ENCODE results near the gene PEX11G.

Gene PEX11G

DNA sequence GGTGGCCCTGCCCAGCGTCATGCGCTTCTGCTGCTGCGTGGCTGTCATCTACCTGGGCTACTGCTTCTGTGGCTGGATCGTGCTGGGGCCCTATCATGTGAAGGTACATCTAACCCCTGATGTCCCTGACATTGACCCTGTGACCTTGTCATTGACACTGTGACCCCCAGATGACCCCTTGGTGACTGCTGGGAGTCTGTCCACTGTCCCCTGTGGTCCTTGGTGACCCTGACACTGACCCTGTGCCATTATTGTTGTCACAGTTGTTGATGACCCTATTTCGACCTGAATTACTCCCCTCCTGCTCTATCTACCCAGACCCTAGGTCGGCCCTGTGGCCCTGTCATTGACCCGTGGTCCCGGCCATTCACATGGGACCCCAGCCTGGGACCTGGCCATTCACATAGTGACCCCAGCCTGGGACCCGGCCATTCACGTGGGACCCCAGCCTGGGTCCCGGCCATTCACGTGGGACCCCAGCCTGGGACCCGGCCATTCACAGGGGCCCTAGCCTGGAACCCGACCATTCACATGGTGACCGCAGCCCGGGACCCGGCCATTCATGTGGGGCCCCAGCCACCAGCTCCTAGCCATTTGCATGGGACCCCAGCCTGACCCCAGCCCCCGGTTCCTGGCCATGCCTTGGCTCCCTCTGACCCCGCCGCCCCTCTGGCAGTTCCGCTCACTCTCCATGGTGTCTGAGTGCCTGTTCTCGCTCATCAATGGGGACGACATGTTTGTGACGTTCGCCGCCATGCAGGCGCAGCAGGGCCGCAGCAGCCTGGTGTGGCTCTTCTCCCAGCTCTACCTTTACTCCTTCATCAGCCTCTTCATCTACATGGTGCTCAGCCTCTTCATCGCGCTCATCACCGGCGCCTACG, 41.0 kb upstream of the PEX11G start:
- no peak overlapping the region for H3K27ac ChIP-seq

DNA sequence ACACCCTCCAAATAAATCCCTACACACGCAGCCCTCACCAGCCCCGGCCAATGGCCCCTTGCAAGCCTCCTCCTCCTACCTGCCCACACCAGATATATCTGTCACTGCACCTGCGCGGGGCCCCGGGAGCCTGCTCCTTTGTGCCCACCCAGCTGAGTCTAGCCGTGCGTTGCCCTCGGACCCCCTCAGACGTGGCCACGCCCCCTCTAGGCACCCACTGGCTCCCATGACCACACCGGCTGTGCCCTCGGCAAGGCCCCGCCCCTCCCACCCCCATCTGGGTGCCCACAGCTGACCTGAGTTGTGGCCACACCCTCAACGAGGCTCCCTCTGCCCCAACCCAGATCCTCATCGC, 40.4 kb upstream of the PEX11G start:
- TF ChIP-seq, protein P1, sequence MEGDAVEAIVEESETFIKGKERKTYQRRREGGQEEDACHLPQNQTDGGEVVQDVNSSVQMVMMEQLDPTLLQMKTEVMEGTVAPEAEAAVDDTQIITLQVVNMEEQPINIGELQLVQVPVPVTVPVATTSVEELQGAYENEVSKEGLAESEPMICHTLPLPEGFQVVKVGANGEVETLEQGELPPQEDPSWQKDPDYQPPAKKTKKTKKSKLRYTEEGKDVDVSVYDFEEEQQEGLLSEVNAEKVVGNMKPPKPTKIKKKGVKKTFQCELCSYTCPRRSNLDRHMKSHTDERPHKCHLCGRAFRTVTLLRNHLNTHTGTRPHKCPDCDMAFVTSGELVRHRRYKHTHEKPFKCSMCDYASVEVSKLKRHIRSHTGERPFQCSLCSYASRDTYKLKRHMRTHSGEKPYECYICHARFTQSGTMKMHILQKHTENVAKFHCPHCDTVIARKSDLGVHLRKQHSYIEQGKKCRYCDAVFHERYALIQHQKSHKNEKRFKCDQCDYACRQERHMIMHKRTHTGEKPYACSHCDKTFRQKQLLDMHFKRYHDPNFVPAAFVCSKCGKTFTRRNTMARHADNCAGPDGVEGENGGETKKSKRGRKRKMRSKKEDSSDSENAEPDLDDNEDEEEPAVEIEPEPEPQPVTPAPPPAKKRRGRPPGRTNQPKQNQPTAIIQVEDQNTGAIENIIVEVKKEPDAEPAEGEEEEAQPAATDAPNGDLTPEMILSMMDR (conservative IDR thresholded peaks at IDR 0.05): no peak
- no peak for TF ChIP-seq ZFX (IDR thresholded peaks at IDR 0.05)
- no peak overlapping the region for H3K27ac ChIP-seq

More for the DNA sequence above, 41.0 kb upstream of the PEX11G start:
- TF ChIP-seq, protein P1 (conservative IDR thresholded peaks at IDR 0.05): no peak
- TF ChIP-seq ZFX (IDR thresholded peaks at IDR 0.05): no peak

DNA sequence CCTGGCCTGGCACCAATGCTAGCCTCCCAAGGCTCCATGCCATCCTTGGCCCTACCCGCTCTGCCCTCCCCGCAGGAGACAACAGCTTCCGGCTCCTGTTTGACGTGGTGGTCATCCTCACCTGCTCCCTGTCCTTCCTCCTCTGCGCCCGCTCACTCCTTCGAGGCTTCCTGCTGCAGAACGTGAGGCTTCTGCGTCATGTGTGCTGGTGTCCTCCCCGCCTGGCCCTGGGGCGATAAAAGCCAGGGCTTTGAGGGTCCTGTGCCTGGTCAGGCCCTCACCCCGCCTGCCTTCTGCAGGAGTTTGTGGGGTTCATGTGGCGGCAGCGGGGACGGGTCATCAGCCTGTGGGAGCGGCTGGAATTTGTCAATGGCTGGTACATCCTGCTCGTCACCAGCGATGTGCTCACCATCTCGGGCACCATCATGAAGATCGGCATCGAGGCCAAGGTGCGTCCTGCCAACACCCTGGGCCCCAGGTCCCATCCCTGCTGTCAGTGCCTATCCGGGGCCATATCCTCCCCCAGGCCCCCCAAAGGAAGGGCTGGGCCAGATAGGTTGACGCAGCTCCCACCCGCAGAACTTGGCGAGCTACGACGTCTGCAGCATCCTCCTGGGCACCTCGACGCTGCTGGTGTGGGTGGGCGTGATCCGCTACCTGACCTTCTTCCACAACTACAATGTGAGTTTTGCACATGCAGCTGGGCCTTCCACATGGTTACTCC, 39.8 kb upstream of the PEX11G start:
- TF ChIP-seq ZFX (IDR thresholded peaks at IDR 0.05): no peak
- H3K27ac ChIP-seq: no peak overlapping the region

DNA sequence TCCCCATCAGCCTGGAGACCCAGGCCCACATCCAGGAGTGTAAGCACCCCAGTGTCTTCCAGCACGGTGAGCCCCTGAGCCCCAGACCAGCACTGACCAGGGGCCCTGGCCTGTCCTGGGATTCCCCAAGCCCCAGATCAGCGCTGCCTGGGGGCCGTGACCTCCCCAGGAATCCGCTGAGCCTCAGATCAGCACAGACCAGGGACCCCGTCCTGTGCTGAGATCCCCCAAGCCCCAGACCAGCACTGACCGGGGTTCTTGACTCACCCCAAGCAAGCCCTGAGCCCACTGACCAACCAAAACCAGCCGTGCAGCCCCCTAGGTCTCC, 39.3 kb upstream of the PEX11G start:
- no peak overlapping the region for H3K27ac ChIP-seq
- TF ChIP-seq, protein P1 (conservative IDR thresholded peaks at IDR 0.05): no peak
- TF ChIP-seq ZFX (IDR thresholded peaks at IDR 0.05): no peak

DNA sequence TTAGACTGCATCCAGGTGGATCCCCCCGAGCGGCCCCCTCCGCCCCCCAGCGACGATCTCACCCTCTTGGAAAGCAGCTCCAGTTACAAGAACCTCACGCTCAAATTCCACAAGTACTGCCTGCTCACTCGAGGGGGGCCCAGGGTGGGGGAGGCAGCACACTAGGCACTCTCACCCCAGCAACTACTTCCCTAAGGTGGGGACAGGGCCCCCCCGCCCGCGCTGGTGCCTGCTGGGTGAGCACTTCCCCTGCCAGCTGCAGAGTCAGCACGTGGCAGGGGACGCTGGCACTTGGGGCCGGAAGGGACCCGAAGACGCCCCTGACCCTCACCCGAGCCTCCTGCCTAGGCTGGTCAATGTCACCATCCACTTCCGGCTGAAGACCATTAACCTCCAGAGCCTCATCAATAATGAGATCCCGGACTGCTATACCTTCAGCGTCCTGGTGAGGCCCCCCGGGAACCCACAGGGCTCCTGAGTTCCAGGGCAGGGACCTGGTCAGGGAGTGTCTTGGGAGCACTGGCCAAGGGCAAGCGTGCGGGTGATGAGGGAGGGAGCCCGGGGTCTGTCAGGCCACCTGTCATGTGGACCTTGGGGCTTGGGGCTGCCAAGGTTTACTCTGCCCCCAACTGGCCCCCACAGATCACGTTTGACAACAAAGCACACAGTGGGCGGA, 38.8 kb upstream of the PEX11G start:
- TF ChIP-seq ZFX (IDR thresholded peaks at IDR 0.05): no peak
- TF ChIP-seq, protein P1 (conservative IDR thresholded peaks at IDR 0.05): no peak
- no peak overlapping the region for H3K27ac ChIP-seq

DNA sequence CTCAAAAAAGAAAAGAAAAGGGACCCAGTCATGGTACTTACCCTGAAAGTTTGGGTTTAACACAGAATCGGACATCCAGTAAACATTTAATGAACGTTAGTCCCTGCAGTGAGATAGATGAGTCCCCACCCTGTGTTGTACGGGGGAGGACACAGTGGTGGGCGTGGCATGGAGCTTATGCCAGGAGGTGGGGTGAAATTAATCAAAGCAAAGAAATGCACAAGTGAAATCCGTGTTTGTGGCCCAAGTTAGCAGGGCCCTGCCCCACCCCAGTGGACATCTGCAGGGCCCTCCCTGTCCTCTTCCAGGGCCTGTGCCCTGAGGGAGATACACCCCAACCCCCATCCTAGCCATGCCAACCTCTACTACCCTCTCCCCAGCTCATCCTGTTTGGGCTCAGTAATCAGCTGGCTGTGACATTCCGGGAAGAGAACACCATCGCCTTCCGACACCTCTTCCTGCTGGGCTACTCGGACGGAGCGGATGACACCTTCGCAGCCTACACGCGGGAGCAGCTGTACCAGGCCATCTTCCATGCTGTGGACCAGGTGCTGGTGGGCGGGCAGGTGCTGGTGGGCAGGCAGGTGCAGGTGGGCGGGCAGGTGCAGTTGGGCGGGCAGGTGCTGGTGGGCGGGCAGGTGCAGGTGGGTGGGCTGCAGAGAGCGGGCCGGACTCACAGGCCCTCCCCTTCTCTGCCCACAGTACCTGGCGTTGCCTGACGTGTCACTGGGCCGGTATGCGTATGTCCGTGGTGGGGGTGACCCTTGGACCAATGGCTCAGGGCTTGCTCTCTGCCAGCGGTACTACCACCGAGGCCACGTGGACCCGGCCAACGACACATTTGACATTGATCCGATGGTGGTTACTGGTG, 37.5 kb upstream of the PEX11G start:
- H3K27ac ChIP-seq: no peak overlapping the region
- TF ChIP-seq, protein P1 (conservative IDR thresholded peaks at IDR 0.05): no peak
- TF ChIP-seq ZFX (IDR thresholded peaks at IDR 0.05): no peak

DNA sequence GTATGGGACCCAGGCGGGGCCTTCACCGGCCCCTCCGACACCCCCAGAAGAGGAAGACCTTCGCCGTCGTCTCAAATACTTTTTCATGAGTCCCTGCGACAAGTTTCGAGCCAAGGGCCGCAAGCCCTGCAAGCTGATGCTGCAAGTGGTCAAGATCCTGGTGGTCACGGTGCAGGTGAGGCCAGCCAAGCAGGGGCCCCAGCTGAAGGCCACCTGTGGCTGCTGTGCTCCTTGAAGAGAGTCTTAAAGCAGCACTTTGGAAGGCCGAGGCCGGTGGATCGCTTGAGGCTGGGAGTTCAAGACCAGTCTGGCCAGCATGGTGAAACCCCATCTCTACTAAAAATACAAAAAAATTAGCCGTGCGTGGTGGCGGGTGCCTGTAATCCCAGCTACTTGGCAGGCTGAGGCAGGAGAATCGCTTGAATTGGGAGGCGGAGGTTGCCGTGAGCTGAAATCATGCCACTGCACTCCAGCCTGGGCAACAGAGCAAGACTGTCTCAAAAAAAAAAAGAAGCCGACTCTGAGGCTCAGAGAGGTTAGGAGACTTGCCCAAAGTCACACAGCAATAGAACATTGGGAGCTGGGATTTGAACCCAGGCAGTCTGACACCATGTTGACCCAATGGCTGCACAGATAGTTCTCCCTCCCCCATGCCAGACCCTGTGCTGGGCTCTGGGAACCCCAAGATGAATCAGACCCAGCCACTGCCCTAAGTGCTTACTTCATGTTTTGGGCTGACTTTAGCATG, 36.3 kb upstream of the PEX11G start:
- TF ChIP-seq ZFX (IDR thresholded peaks at IDR 0.05): no peak
- TF ChIP-seq, protein P1 (conservative IDR thresholded peaks at IDR 0.05): no peak
- H3K27ac ChIP-seq: no peak overlapping the region
